HG02623 (cell line): Measurements from ENCODE around the gene SDC1.

Source experiments
- ATAC-seq: cut with Tn5 transposase; IDR thresholded peaks from one replicate; pipeline ENCODE4 v1.9.1; 2021; ENCODE audit warnings: moderate library complexity; ENCODE audit not compliant: unreplicated experiment

The SDC1 gene

DNA sequence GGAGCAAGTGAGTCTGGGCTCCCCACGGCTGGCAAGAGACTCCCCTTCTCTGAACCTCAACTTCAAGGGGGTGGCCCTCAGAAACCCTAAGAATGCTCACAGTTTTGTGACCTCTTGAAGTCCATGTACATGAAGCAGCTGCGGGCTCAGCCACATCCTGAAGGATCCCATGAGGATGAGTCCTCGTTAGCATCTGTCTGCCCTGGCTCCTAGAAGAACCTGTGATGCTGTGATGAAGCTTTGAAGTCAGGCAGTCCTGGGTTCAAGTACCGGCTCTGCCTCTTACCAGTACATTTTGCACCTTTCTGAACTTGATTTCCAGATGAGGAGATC is 38.1 kb downstream of the SDC1 start:
- no peak for ATAC-seq

DNA sequence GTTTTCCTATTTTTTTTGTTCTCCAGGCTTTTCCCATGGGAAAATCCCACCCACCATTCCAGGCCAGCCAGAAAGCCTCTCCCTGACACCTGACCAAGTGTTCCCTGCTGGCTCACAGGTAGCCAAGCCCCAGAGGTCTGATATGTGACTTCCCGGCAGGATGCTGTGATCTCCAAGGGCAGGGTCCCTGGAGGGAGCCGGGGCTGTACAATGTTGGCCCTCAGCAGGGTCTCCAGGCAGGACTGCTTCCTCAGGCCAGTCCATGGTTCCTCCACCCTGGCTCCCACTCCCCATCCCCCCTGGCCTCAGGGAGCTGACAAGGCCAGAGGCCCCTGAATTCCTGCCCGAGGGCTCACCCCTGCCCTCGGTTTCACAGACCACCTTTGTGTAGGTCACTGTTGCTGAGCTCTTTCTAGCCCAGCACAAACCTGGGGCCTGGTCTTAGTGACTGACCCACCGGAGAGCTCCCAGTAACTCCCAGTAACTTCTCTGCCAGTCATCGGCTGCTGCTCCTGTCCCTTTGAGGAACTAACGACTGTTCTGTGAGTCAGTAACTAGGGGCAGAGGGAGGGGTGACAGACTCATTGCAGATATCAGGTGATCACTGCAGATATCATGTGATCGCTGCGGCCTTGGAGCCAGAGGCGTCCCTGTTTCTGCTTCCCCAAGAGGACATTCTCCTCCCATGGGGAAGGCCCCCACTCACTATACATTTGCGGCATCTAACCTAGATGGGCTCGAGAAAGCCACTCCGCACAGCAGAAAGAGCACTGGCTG is 38.7 kb downstream of the SDC1 start:
- no peak for ATAC-seq

DNA sequence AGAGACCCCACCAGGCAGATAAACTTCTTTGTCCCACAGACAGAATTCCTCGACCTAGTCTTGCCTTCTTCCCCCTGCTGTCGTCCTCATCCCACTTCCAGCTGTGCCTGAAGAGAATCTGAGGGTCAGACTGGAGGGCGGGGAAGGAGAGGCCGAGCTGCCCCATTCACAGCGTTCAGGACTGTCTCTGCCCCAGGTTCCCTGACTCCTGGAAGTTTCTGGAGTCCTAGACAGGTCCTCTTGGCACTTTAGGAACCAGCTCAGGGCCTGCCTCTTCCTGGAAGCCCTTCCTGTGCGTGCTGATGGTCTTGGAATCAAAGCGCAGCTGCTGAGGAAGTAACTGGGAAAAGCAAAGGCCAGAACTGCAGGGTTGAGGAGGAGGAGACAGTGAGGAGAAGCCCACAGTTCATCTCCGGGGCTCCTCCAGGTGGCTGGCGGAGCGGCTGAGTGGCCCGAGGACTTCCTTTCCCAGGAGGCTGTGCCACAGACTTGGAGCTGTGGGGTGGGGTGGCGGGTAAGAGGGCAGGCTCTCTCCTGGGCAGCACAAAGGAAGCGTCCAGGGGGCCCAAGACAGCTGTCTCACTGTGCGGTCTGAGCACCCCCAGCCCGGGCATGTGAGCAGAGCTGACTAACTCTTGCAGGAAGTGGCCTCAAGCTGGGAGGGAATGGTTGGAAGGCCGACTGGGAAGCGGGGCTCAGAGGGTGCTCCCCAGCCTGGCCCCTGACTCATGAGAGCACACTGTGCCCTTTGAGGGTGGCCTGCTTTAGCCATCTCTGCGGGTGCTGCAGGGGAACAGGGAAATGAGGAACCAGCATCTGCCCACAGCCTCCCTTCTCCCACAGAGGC is 39.5 kb downstream of the SDC1 start:
- no peak for ATAC-seq

DNA sequence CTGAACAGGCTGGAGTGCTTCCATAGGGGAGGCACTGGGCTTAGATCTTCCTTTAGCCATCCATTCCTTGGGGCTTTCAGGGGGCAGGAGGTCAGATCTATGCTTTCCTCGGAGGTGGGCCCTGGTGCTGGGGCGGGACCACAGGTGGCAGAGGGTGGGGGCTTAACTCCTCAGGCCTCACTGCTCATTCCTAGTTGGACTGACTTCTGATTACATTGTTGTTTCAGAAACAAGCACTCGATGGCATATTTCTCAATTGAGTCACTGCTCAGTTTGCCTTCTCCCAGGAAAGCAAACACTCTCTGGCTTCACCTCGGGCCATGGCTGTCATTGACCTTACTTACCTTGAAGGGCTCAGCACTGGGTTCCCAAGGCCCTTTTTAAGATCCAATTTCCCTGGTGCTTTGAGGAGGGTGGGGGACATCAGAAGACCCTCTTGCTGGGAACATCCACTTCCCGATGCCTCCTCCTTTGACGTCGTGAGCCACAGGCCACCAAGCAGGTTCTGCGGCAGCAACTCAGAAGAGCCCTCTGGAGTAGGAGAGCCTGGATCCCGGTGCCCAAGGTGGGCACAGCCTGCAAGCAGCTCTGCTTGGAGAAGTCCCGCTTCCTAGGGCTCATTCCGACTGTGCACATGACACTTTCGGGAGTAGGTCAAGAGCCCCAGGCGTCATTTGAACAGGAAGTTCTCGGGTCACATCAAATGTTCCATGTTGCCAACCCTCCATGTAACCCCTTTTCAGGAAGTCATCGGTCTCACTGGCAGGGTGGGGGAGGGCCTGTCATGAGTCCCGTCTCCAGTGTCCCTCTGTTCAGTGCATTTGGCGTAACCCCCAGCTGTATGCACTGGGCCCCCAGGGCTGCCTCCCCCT is 40.6 kb downstream of the SDC1 start:
- ATAC-seq, result no peak

DNA sequence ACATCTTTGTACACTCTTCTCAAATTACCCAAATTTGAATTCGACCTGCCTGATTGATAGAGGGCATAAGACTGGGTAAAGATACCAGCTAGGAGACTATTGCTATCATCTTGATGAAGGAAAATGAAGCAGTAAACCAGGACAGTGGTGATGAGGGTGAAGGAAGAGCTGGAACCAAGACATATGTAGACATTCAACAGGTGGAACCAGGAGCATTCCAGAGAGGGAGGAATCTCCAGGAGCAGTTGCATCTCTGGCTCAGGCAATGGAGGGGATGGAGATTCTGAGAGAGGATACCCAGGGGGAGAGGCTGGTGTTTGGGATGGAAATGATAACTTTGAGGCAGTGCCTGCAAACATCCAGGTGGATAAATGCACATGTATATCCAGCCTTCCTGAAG is 41.6 kb downstream of the SDC1 start:
- ATAC-seq, result no peak

DNA sequence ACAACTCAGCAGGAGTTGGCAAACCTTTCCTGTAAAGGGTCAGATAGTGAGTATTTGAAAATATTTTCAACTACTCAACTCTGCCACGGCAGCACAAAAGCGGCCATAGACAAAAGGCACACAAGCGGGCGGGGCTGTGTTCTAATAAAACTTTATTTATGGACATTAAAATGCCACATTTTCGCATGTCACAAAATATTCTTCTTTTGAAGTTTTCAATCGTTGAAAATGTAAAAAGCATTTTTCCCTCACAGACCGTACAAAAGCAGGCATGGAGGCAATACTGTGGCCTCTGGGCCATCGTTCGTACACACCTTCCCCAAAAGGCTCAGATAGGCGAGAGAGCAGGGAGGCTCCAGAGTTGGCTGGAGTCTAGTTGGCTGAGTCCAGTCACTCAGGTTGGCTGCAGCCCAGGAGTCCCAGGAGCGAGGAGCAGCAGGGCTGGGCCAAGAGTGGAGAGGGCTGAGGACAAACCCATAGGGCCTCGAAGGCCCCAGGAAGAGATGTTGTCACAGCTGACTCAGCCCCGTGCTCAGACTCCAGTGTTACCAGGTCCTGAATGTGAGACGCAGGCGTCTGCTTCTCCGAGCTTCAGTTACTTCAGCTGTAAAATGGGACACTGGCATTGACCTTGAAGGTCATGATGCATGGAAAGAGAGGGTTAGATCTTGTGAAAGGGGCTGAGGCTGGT is 42.5 kb downstream of the SDC1 start:
- ATAC-seq, result no peak

DNA sequence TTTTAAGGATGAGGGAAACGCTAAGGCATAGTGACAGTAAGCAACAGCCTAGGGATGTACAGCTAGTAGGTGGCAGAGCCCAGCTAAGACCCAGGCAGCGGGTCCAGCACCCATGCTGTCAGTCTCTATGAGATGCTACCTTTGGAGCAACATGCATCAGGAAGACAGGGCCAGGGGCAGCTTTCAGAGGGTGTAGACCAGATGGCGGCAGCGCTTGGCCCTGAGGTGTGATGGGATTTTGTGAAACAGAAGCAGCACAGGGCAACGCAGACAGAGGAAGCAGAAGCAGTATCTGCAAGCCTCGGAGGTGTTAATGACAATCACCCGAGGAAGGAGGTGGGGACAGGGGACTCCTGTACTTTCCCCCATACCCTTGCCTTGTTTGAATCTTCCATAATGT is 43.2 kb downstream of the SDC1 start:
- ATAC-seq, result no peak

DNA sequence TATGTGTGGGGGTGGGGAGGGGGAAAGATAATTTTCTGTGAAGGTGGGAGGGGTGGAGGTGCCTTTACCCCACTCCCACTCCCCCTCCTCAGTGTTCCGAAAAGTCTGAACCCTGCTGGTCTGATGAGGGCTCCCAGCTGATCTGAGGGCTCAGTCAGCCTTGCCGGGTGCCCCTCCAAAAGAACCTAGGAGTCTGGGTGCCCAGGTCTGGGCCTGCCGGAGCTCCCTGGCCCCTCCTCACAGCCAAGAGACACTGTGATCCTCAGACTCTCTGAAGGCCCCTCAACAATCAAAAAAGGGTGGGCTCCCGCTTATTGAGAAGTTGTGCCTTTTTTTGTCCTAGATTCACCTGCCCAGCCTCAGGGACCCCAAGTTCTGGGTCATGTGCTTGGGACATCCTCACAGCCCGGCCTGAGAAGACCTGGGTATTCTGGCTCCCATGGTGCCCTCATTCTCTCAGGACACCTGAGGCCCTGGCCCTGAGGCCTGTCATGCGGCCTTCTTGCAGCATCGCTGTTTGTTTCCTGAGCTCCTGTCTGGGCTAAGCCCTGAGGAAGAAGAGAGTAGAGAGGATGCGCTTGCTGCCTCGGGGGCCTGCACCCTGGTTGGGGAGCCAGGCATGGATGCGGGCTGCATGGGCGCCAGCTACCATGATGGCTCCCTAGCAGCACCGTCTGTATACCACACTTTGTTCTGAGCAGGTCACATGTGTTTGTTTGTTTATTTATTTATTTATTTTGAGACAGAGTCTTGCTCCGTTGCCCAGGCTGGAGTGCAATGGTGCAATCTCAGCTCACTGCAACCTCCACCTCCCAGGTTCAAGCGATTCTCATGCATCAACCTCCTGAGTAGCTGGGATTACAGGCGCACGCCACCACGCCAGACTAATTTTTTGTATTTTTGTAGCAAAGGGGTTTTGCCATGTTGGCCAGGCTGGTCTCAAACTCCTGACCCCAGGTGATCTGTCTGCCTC is 44.0 kb downstream of the SDC1 start:
- ATAC-seq, result no peak

DNA sequence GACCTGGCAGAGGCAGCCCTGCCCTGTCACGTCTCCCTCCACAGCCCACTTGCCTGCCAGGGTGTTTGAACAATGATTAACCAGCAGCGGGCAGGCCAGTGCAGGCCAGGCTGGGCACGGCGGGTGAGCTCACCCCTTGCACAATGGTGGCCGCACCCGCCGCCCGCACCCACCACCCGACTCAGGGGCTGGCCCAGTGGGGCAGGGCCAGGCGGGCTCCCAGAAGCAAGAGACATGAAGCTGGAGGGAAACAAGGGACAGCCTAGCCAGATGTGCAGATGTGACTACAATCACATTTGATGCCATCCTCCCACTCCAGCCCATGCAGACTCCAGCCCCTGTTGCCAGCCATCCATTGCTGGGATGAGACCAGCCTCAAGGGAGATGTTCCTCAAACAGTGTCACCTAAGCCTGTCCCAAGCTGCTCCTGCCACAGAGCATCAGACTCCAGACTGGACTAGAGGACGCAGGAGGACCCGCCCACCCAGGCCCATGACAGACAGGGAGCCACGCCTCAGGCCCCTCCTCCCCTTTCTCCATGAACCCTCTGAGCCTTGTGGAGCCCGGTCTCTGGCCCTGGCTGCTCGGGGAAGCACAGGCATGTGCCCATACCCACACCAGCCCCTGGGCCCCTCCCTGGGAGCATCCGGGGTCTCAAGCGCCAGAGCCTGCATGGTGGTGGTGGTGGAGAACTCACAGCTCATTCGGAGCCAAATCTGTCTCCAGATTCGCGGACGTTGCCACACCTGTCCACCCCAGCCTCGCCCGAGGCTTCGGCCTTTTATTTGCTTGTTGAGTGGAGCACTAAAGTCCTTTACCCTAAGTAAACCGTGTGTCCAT is 45.0 kb downstream of the SDC1 start:
- ATAC-seq, result no peak

DNA sequence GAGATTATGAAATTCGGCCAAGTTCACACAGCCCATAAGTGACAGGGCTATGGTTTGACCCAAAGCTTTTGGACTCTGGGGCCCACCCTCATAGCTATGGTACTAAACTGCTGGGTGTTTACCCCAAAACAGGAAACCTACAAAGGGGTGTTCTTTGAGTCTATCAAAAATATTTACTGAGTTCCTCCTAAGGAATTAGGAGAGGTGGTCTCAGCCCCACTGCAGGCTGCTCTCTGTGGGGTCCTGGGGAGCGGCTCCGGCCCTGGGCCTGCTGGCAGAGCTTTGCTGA is 45.5 kb downstream of the SDC1 start:
- no peak for ATAC-seq

DNA sequence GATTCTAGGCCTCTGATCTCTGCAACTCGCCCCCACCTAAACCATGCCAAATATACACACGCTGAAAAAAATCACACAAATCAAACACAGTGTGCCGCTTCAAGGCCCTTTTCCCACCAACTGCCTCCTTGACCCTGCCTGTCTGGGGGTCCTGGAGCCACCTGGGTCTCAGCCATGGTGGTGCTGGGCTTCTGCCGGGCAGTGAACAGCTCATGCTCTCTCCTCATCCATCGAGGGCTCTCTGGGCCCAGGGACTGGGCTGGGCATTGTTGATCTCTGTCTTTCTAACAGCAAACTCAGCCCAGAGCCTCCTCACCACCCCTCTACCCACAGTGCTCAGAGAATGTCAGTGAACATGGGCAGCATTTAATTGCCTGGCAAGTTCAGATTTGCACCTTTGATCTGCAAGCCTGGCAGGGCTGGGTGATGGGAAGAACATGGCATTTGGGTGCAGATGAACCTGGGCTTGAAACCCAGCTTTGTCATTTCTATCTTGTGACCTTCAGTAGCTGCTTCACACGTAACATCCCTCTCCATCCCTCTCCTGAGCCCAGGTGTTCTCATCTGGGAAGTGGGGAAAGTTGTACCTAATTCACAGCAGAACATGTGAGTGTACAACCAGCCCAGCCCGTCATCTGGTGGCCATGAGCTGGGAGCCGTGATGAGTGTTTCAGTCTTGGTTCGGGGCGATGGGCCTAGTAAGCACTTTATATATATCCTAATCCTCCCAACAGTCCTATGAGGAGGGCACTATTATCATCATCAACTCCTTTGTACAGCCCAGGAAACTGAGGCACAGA is 46.1 kb downstream of the SDC1 start:
- ATAC-seq, result no peak

DNA sequence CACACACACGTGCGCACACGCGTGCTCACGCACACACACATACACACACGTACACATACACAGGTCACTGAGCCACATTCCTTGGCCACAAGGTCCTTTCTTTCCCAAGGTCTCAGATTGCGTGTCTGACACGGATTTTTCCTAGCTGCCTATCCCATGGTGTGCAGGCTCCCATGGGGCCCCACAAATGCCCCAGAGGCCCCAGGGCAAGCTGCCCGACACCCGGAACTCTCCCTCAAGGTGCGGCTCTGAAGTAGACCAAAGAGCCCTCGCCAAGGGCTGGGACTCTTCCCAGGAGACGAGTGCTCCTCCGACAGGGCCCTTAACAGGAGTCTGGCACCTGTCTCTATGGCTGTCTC is 46.7 kb downstream of the SDC1 start:
- ATAC-seq, result no peak

DNA sequence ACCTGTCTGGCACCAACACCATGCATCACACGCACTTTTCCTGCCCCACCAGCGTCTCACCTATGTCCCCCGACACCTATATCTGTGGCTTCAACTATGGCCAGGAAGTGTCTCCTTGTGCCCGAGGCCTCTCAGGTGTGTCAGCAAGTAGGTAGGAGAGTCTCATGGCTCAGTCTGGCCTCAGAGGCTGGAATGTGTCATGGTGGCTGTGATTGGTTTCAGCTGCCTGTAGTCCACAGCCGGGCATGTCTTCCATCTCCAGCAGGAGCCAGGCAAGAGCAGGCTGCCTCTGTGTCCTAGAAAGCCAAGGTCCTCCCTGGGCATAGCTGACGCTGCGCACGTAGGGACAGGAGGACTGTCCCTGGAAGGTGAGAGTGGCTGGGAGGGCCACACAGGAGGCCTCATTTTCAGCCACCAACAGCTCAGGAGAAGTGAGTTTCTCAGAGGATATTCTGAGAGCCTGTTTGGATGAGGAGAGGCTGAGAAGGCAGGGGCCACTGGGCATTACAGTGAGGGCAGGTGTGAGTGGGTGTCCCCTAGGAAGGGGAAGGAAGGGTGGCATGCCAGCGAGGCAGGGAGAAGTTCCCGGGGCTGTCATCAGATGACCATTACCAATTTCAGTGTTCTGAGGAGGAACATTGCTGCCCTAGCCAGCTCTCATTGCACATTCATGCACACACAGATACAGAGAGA is 47.2 kb downstream of the SDC1 start:
- ATAC-seq, result no peak

DNA sequence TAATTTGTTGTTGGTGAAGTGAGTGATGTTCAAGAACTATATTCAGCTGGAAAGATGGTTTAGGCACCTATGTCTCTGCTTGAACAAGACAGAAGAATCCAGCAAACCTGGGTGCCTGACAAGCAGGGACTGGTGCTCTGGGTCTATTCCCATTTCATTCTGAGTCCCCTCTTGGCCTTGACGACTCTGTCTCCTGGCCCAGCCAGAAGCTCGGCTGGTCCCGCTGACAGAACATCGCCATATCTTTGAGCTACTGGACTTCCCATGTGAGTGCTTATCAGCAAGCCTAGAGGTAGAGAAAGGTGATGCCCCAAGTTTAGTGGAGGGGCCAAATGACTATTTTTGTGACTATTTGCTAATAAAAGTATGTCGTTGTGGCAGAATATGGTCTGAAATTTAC is 48.2 kb downstream of the SDC1 start:
- no peak for ATAC-seq

DNA sequence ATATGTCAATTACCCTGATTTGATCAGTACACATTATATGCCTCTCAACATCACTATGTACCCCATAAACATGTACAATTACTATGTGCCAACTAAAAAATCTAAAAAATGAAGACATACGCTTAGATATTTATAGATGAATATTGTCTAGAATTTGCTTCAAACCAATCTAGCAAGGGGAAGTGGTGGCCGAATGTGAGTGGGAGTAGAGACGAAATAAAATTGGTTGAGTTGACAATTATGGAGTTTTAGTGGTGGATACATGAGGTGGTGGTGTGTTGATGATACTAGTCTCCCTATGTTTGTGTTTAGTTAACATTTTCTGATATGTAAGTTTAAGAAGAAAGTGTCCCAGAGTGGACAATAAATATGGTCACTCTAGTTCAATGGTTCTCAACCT is 49.0 kb downstream of the SDC1 start:
- no peak for ATAC-seq

DNA sequence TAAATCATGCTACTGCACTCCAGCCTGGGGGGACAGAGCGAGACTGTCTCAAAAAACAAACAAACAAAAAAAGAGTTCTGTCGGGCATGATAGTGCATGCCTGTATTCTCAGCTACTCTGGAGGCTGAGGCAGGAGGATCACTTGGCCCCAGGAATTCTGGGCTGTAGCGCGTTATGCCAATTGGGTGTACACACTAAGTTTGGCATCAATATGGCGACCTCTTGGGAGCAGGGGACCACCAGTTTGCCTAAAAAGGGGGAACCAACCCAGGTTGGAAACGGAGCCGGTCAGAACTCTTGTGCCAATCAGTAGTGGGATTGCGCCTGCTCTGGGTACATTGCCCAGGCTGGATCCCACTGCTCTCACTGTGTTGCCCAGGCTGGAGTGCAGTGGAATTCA is 49.7 kb downstream of the SDC1 start:
- ATAC-seq, result no peak

DNA sequence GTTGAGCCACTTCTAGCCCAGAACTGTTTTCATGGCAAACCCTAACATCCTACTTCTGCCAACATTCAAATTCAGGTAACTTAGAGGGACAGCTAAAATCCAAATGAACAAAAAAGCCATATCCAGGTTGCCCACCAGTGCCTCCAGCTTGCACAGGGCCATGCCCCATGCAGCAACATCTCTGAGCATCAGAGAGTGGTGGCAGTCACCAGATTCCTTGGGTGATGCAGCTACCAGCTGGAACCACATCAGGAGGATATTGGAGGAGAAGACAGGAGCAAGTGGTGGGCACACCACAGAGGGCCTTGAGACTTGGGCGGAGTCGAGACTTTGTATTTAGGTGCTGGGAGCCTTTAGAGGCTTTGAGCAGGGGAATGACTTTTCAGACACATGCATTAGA is 50.5 kb downstream of the SDC1 start:
- ATAC-seq, result no peak
